ENCODE measurements around the gene USP9X. TPM values are rescaled to one million over a fixed set of nuclear protein-coding genes. Genes with fewer than 3 reads are reported as not detected.
A peak's percentile ranks its signal among the peaks of the same experiment; 100 is the strongest.
"Not testable (repeated sequence)": the region's sequence is repeated elsewhere in the genome, so short reads cannot be mapped to it uniquely, and the experiment has no call there.

Gene USP9X
- total RNA-seq, 1 donor from 2014 or later, result 80.9 TPM

DNA sequence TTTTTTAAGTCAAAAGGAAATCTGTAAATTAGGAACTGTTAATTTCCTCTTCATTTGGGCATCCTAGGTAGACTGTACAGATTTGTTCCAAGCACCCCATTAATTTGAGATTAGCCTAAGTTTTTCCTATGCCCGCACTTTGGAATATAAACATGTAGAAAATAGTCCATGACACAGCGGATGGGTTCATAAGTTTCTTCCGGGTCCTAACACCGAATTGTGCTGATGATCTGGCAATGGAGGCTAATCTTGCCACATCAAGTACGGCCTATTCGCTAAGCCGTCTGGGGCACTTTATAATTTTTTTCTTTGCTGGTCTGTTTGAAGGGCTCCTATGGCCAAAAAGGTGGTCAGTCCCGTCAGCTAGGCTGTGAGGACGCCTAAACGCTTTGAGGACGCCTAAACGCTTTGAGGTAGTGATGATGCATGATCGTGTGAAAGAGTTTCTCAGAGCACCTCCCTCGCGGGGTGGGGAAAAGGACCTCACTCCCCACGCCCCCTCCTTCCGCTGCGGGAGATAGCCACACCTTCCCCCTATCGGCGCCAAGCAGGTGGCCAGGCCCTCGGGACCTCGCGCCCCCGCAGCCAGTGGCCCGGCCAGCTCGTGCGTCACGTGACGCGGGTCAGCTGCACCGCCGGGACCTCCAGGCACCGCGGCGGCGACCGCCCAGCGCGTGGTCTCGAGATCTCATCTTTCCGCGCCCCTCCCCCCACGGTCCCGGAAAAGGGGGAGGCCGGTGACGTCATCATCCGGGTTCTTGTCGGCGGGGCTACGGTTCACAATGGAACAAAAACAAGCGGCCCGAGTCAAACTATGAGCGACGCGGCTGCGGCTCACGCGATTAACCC, 977 bp upstream of the USP9X start:
- DNase-seq (ENCODE audit: low spot score), result peak; percentile 98
- intact Hi-C loops (cut with DNase I), result loop anchor here (1.0 to 10.0 kb wide), 3 partner anchors 74 to 437 kb away; partner anchors contain the start of genes CXorf38 and MED14

GRCh38 chrX:41085512-41085877, 250 bp downstream of the USP9X start:
- intact Hi-C loops (cut with DNase I), result loop anchor here (2.0 to 10.0 kb wide), 2 partner anchors 351 to 439 kb away; partner anchors contain the start of genes CXorf38 and MED14
- peak; percentile 85 for DNase-seq (ENCODE audit: low spot score)

- intact Hi-C loops (cut with DNase I), result loop anchor here (2.0 to 10.0 kb wide), 3 partner anchors 249 to 439 kb away; partner anchors contain the start of genes CXorf38, DDX3X and MED14
- DNase-seq (ENCODE audit: low spot score), result peak; percentile 84
These were observed 807 bp downstream of the USP9X start for GRCh38 chrX:41085878-41086626.

GRCh38 chrX:41086627-41086932, 1.3 kb downstream of the USP9X start:
- DNase-seq (ENCODE audit: low spot score), result no peak
- intact Hi-C loops (cut with DNase I), result loop anchor here (2.0 to 10.0 kb wide), 2 partner anchors 248 to 352 kb away; partner anchors contain the start of genes DDX3X and MED14

GRCh38 chrX:41087201-41087600, 2.0 kb downstream of the USP9X start:
- DNase-seq (ENCODE audit: low spot score), result no peak
- intact Hi-C loops (cut with DNase I), result loop anchor here (2.0 to 10.0 kb wide), 2 partner anchors 248 to 352 kb away; partner anchors contain the start of genes DDX3X and MED14

DNA sequence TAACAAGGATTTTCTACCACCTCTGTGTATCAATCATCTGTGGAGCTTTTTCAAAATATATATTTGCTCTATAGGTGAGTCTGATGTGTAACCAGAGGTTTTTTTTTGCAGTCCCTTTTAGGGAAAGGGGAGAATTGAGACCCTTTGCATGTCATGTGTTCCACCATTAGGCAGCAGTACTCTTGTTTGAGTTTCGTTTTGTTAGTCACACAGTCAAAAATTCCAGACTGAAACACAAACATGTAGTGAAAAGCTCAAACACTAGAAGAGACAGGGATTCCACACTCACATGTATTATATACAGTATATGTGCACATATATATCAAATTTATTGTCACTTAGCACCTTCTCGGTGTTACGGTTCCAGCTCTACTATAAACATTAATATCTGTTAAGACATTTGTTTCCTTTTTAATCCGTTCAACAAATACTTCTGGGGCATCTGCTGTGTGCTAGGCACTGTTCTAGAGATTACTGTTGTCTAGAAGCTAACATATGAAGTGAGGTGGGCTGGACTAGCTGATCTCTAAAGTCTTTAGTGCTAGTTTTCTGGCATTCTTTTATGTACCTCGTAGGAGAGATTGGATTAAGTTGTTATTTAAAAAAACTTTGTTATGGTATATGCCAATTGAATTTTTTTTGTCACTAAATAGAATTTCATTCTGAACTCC, 5.5 kb downstream of the USP9X start:
- intact Hi-C loops (cut with DNase I), result no loop called here
- DNase-seq (ENCODE audit: low spot score), result no peak

DNA sequence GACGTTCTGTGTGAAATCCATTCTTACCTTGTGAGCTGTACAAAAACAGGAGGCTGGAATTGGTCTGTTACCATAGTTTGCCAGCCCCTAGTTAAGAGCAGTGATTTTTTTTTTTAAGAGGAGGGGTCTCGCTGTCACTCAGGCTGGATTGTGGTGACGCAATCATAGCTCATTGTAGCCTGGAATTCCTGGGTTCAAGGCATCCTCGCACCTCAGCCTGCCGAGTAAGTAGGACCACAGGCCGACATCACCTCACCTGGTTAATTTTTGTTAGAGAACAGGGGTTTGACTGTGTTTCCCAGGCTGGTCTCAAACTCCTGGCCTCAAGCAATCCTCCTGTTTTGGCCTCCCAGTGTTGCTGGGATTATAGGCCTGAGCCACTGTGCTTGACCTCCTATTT, 7.5 kb downstream of the USP9X start:
- intact Hi-C loops (cut with DNase I), result no loop called here

DNA sequence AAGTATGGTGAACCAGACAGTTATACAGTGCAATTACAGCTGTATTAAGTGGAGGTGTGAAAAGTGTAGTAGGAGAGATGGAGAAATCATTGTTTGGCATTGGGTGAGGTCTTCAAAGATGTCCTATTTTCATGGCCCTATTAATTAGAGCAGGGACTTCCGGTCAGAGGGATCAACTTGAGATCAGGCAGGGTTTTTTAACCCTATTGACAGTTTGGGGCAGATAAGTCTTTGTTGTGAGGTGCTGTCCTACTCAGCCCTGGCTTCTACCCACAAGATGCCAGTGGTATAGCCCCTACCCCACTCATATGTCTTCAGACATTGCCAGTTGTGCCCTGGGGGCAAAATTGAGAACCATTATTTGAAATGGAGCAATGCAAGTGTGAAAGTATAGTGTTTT, 9.9 kb downstream of the USP9X start:
- intact Hi-C loops (cut with DNase I), result no loop called here
- no peak for DNase-seq (ENCODE audit: low spot score)

More for the DNA sequence above, 7.5 kb downstream of the USP9X start:
- no peak for DNase-seq (ENCODE audit: low spot score)

- intact Hi-C loops (cut with DNase I), result no loop called here
- no peak for DNase-seq (ENCODE audit: low spot score)
These were observed 10.7 kb downstream of the USP9X start for GRCh38 chrX:41095908-41096307.

DNA sequence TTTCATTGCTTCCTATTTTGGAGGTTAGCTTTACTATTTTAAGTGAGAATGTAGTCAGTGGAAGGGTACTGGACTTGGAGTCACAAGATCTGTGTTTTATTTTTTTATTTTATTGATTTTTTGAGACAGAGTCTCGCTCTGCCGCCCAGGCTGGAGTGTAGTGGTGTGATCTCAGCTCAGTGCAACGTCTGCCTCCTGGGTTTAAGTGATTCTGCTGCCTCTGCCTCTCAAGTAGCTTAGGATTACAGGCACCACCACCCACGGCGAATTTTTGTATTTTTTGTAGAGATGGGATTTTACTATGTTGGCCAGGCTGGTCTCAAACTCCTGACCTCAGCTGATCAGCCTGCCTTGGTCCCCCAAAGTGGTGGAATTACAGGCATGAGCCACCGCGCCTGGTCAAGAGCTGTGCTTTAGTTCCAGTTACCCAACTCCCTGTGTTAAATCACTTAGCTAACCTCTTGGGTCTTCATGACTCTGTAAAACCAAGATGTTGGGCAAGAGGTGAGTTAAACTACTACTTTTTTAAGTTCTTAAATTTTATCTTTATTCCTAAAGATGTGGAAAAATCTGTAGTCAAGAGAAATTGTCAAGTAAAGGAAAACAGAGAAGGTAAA, 11.2 kb downstream of the USP9X start:
- intact Hi-C loops (cut with DNase I), result no loop called here
- no peak for DNase-seq (ENCODE audit: low spot score)

DNA sequence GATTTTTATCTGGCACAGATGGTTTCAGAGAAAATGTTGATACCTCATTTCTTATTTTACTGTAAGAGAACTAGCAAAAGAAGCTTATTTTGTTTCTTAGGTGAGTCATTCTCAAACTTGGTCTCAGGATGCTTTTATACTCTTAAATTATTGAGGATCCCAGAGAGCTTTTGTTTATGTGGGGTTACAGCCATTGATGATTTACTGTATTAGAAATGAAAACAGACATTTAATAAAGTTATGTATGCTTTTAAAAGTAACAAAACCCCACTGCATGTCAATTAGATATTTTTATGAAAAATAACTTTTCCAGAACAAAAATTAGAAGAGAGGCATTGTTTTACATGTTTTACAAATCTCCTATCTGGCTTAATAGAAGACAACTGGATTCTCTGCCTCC, 12.1 kb downstream of the USP9X start:
- intact Hi-C loops (cut with DNase I), result no loop called here

GRCh38 chrX:41100200-41100599, 15.0 kb downstream of the USP9X start:
- DNase-seq (ENCODE audit: low spot score), result no peak
- intact Hi-C loops (cut with DNase I), result no loop called here

More for the DNA sequence above, 12.1 kb downstream of the USP9X start:
- DNase-seq (ENCODE audit: low spot score), result no peak

DNA sequence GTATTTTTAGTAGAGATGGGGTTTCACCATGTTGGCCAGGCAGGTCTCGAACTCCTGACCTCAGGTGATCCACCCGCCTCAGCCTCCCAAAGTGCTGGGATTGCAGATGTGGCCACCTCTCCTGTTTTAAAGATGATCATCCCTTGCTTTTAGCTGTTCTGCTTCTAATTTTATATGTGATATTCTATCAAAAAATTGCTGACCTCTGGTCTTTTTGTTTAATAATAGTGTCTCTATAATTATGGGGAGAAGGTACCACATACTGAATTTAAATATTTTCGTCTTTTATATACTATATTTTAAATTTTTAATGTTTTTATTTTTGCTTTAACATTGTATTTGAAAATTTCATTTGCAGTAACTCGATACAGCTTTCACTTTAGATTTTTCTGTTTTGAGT, 15.6 kb downstream of the USP9X start:
- intact Hi-C loops (cut with DNase I), result no loop called here

GRCh38 chrX:41105005-41105404, 19.8 kb downstream of the USP9X start:
- DNase-seq (ENCODE audit: low spot score), result no peak
- intact Hi-C loops (cut with DNase I), result no loop called here

More for the DNA sequence above, 15.6 kb downstream of the USP9X start:
- no peak for DNase-seq (ENCODE audit: low spot score)

GRCh38 chrX:41106257-41106656, 21.0 kb downstream of the USP9X start:
- intact Hi-C loops (cut with DNase I); DNase-seq (ENCODE audit: low spot score): not testable (repeated sequence)

GRCh38 chrX:41108007-41108406, 22.8 kb downstream of the USP9X start:
- intact Hi-C loops (cut with DNase I), result no loop called here
- no peak for DNase-seq (ENCODE audit: low spot score)

DNA sequence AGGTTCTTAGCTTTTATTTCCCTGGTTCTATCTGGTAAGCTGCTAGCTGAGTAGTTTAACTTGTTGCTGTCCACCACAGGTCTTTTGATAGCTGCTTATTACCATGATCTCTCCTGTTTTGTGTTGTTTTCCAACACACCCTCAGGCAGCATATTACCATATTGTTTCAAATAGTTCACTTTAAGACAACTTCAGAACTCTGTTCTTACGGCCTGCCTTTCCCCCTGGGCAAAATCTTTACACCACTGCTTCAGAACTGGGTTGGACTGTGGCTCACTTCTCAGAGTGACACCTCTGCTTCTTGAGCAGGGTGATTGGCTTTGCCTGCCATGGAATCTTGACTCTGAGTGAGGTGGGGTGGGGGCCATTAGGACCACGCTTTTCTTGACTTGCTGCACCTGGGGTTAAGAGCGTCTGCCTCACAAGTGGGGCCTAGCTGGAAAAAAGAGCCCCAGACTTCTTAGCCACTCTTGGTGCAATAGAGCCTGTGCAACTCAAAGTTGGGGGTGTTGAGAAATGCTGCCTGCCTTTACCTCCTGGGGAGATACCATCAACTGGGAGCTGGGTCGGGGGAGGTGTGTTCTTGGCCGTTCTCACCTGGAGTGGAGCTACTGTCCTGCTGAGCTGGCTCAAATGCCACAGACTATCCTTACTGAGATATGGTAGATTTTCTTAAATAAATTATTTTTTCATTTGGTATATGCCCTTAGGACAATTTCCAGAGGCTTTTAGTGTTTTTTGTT, 23.4 kb downstream of the USP9X start:
- DNase-seq (ENCODE audit: low spot score), result no peak
- intact Hi-C loops (cut with DNase I), result no loop called here

DNA sequence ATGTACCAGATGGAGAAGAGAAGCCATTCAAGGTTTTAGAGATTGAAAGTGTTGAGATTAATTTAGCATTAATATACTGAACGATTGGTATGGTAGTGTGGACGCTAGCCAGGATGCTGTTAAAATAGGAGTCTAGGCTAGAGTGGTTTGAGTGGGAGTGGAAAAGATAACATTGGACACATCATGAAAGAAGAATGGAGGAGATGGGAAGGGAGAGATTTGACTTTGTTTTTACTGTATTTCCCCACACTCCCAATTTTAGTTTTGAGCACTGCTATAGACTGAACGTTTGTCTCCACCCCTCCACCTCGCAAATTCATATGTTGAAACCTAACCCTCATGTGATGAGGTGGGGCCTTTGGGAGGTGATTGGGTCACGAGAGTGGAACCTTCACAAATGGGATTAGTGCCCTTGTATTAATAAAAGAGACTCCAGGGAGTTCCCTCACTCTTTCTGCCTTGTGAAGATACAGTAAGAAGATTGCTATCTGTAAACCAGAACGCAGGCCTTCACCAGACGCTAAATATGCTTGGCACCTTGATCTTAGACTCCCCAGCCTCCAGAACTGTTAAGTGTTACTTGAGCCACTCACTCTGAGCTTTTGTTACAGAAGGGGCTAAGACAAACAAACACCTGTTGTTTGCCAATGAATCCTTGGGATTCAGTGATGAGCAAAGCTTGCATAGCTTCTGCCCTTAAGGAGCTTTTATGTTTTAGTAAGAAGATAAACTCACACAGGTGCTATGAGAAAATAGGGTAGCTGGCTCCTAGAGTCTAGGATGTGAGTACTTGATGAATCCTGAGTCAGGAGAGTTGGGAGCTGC, 25.8 kb downstream of the USP9X start:
- intact Hi-C loops (cut with DNase I), result loop anchor here (5.0 to 10.0 kb wide), 3 partner anchors 166 to 316 kb away; no protein-coding TSS in a partner anchor
- no peak for DNase-seq (ENCODE audit: low spot score)
